OCI-LY7 (cell line): Measurements from ENCODE around the gene TSPAN11.

Experiments
- EZH2phosphoT487 ChIP-seq: fragments of 200-600 bp; sonication (generic); IDR thresholded peaks from 2 replicates; pipeline ENCODE4 v1.6.1; 2018; ENCODE audit warnings: low read depth, borderline replicate concordance, mild to moderate bottlenecking, mixed run types, antibody characterized with exemption, low read length, moderate library complexity, mixed read lengths
- TF ChIP-seq, protein P1 (sequence below): fragments of 200-600 bp; sonication (generic); conservative IDR thresholded peaks from 2 replicates; pipeline ENCODE4 v1.5.1; 2014; ENCODE audit warnings: mild to moderate bottlenecking, antibody characterized with exemption, low read length, moderate library complexity, mixed read lengths

GRCh38 chr12:30999723-31000122 lies 73.2 kb downstream of the TSPAN11 start:
- TF ChIP-seq, protein P1, sequence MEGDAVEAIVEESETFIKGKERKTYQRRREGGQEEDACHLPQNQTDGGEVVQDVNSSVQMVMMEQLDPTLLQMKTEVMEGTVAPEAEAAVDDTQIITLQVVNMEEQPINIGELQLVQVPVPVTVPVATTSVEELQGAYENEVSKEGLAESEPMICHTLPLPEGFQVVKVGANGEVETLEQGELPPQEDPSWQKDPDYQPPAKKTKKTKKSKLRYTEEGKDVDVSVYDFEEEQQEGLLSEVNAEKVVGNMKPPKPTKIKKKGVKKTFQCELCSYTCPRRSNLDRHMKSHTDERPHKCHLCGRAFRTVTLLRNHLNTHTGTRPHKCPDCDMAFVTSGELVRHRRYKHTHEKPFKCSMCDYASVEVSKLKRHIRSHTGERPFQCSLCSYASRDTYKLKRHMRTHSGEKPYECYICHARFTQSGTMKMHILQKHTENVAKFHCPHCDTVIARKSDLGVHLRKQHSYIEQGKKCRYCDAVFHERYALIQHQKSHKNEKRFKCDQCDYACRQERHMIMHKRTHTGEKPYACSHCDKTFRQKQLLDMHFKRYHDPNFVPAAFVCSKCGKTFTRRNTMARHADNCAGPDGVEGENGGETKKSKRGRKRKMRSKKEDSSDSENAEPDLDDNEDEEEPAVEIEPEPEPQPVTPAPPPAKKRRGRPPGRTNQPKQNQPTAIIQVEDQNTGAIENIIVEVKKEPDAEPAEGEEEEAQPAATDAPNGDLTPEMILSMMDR, result no peak
- no peak for TF ChIP-seq EZH2phosphoT487
